Pancreas (tissue), 10 donors: ENCODE data around the gene FGF6. TPM values are rescaled to one million over a fixed set of nuclear protein-coding genes. Genes with fewer than 3 reads are reported as not detected.
"Not testable (repeated sequence)": the region's sequence is repeated elsewhere in the genome, so short reads cannot be mapped to it uniquely, and the experiment has no call there.

Experiments used
- ATAC-seq, 4 donors: fragments of 200-7000 bp; cut with Tn5 transposase; one replicate each; pipeline versions ENCODE4 v1.8.0 to v1.9.1; 2020; ENCODE audit warnings: mild to moderate bottlenecking in 4 of 4, moderate library complexity in 4 of 4
- DNase-seq, 6 donors: peaks; one replicate each; pipeline ENCODE4 v3.0.0-alpha.2; 2020
- FAIRE-seq: peaks from 2 replicates; lab custom pipeline; 2012; peaks lifted over from hg19 to GRCh38; lab: Jason Lieb, UNC
- H3K27ac ChIP-seq, 4 donors: fragments of 200-600 bp; sonication (generic); 1 replicate in 3 of 4; 2 replicates in 1 of 4; pipeline versions ENCODE4 v1.5.0 to v1.8.0; 2020
- H3K27me3 ChIP-seq, 4 donors: fragments of 200-600 bp; one replicate each; pipeline ENCODE4 v1.8.0; 2021
- H3K36me3 ChIP-seq, 3 donors: fragments of 200-600 bp; sonication (generic) in 1 of 3; one replicate each; pipeline versions ENCODE4 v1.5.0 to v1.8.0; 2020 to 2021
- H3K4me1 ChIP-seq, 3 donors: fragments of 200-600 bp; one replicate each; pipeline ENCODE4 v1.8.0; 2021
- H3K4me3 ChIP-seq, 4 donors: fragments of 200-600 bp; sonication (generic) in 2 of 4; one replicate each; pipeline versions ENCODE4 v1.5.0 to v1.8.0; 2020 to 2021
- H3K9me3 ChIP-seq, 4 donors: fragments of 200-600 bp; one replicate each; pipeline ENCODE4 v1.8.0; 2021
- WGBS, 2 donors: extraction: QIAGEN DNeasy Blood & Tissue Kit; methylation state at CpG; one replicate each; pipeline ENCODE4 v1.1.7; 2013; 5-methylcytosine and 5-hydroxymethylcytosine counted together
- intact Hi-C, 3 donors: fragments of 100-400 bp; cut with DNase I; formaldehyde crosslinking; loops; one replicate each; pipeline versions ENCODE4 v1.11.1 to v1.14.2; 2022
- polyA plus RNA-seq, 2 donors: library from polyadenylated mRNA; stranded (reverse); fragments of 200-250 nt; gene quantifications; one replicate each; pipeline ENCODE4 v1.2.3, GENCODE V29; 2013
- total RNA-seq, 6 donors: library from RNA; stranded (reverse); fragmentation: NEBNext Ultra II Directional in 4 of 6; extraction: Animal tissue kit (Norgen Biotek cat#: 25700) in 4 of 6; gene quantifications; one replicate each; pipeline versions ENCODE4 v1.2.1 to v1.2.4, GENCODE V29; 2021 to 2023
- TF ChIP-seq, protein P1 (sequence below), 4 donors: fragments of 200-600 bp; sonication (generic) in 3 of 4; IDR thresholded peaks; one replicate each; pipeline versions ENCODE4 v1.5.0 to v1.8.0; 2021; ENCODE audit warnings: antibody characterized with exemption in 4 of 4
- donor health status: healthy with polysubstance abuse.
- donor health status: DM: no; HTN: no; CAD: no; lungs with moderate emphysema.
- donor health status: DM: no; HTN: no; CAD: no.
- donor health status: control.
- donor health status: control.
- donor health status: Bipolar disorder and iron deficiency.
- donor health status: DM: yes; HTN: yes; CAD: no.
- donor health status: DM: no; HTN: no; CAD: no.
- donor health status: DM: no; HTN: no; CAD: no.
- donor health status: DM: yes; HTN: yes; CAD: no.

FGF6 gene
- total and polyA plus RNA-seq, 8 donors: not detected

DNA sequence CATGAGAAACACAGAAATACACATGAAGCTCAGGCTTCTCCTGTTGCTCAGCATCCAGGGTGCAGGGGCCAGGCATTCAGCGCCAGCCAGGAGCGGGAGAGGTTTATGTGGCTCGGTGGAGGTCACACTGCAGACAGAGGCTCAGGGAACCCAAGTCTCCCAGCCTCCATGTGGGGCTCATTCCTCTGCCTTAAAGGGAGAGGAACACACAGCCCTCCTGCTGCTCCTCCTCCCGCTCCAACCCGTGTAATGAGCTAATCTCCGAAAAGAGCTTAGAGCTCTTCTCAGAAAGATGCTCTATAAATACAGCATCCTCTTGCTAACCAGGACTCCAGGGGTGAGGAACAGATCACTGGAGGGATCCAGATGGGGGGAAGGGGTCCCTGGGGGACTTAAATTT lies 28.2 kb downstream of the FGF6 start:
- 38 to 48% methylated on average over 6 of the region's 6 CpGs for WGBS, 2 donors

DNA sequence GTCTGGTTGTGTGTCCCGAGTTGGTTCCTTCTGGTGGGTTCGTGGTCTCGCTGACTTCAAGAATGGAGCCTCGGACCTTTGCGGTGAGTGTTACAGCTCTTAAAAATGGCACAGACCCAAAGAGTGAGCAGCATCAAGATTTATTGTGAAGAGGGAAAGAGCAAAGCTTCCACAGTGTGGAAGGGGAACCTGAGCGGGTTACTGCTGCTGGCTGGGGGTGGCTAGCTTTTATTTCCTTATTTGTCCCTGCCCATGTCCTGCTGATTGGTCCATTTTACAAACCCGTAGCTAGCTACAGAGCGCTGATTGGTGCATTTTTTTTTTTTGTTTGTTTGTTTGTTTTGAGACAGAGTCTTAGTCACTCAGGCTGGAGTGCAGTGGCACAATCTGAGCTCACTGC lies 29.3 kb downstream of the FGF6 start:
- TF ChIP-seq, protein P1, sequence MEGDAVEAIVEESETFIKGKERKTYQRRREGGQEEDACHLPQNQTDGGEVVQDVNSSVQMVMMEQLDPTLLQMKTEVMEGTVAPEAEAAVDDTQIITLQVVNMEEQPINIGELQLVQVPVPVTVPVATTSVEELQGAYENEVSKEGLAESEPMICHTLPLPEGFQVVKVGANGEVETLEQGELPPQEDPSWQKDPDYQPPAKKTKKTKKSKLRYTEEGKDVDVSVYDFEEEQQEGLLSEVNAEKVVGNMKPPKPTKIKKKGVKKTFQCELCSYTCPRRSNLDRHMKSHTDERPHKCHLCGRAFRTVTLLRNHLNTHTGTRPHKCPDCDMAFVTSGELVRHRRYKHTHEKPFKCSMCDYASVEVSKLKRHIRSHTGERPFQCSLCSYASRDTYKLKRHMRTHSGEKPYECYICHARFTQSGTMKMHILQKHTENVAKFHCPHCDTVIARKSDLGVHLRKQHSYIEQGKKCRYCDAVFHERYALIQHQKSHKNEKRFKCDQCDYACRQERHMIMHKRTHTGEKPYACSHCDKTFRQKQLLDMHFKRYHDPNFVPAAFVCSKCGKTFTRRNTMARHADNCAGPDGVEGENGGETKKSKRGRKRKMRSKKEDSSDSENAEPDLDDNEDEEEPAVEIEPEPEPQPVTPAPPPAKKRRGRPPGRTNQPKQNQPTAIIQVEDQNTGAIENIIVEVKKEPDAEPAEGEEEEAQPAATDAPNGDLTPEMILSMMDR (IDR thresholded peaks at IDR 0.05): no peak
- ATAC-seq: no peak
- Histone ChIP-seq H3K4me3 (no peak overlapping the region), H3K4me1 (no peaks in the 10 kb centered on the region), H3K27ac (no peak overlapping the region), H3K36me3 (no peaks in the 10 kb centered on the region), H3K27me3 (no peaks in the 10 kb centered on the region), H3K9me3 (no peaks in the 10 kb centered on the region)
- DNase-seq: no peak
- 66 to 79% methylated on average over 8 of the region's 8 CpGs for WGBS, 2 donors
- FAIRE-seq: no peak
- intact Hi-C loops: no loop called here

More for the DNA sequence above, 28.2 kb downstream of the FGF6 start:
- TF ChIP-seq, protein P1 (IDR thresholded peaks at IDR 0.05): no peak
- no peak overlapping the region for H3K4me3 ChIP-seq
- DNase-seq (no peak), ATAC-seq (no peak), FAIRE-seq (no peak)
- H3K36me3 ChIP-seq: no peaks in the 10 kb centered on the region
- intact Hi-C loops: no loop called here
- no peaks in the 10 kb centered on the region for H3K9me3 ChIP-seq
- no peaks in the 10 kb centered on the region for H3K27me3 ChIP-seq
- no peak overlapping the region for H3K27ac ChIP-seq
- no peaks in the 10 kb centered on the region for H3K4me1 ChIP-seq

DNA sequence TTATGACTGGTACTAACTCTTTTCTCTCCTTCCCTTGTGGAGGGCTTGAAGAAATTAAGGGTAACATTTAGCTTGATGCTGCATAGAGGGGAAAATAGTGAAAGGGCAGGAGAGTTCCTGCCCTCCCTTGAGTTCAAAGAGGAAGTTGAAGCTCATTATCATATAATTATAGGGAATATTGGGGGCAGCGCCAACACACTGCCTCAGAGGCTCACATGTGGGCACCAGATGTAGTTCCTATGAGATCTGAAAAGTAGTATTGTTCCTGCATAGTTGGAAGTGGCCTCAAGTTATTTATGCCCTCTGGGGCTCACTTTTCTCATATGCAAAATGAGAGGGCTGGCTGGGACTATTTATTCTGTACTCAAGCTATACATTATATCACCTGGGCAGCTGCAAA lies 33.1 kb downstream of the FGF6 start:
- ATAC-seq (no peak), FAIRE-seq (no peak), DNase-seq (no peak)
- 64 to 78% methylated on average over 1 of the region's 1 CpG for WGBS, 2 donors
- Histone ChIP-seq H3K27ac (no peak overlapping the region), H3K9me3 (no peaks in the 10 kb centered on the region), H3K36me3 (no peaks in the 10 kb centered on the region), H3K4me1 (no peaks in the 10 kb centered on the region), H3K4me3 (no peak overlapping the region), H3K27me3 (no peaks in the 10 kb centered on the region)
- TF ChIP-seq, protein P1 (IDR thresholded peaks at IDR 0.05): no peak
- intact Hi-C loops: no loop called here

DNA sequence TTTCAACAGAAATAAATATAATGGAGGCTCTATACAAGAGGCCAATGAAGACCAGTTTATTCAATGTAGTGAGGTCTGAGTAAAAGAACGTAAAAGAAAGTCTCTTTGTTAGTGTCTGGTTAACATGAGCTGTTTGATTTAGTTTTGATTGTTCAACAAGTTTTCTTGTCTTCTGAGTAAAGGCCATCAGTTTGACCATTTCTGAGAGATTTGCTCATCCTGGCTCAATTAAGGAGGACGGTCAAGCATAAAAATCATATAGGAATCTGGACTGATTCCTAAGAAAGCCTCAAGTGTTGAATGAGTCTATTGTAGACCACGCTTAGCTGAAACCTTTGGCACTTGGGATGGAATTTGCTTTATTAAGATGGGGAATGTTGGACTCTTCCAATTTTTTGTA lies 33.6 kb downstream of the FGF6 start:
- H3K27ac ChIP-seq: no peak overlapping the region
- WGBS, 2 donors: 68% methylated on average over 3 of the region's 3 CpGs
- TF ChIP-seq, protein P1 (IDR thresholded peaks at IDR 0.05): no peak
- H3K4me1 ChIP-seq: no peaks in the 10 kb centered on the region
- H3K9me3 ChIP-seq: no peaks in the 10 kb centered on the region
- H3K36me3 ChIP-seq: no peaks in the 10 kb centered on the region
- no peak overlapping the region for H3K4me3 ChIP-seq
- ATAC-seq: no peak
- no peaks in the 10 kb centered on the region for H3K27me3 ChIP-seq
- intact Hi-C loops: no loop called here
- DNase-seq: no peak
- FAIRE-seq: no peak

DNA sequence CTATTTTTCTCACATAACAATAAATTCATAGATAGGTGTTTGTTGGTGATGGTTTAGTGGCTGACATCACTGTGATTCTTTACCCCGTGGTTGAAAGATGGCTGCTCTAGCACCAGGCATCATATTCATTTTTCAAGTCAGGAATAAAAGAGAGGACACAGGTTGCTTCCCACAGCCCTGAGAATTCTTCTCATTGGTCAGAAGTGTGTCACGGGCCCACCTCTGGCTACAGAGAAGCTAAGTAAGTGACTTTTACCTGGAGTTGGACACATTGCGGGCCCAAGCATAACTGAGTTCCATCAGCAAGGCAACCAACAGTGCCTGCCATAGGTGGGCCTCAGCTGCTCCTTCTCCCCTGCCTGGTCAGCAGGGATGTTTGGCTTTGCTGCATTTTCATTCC lies 38.5 kb downstream of the FGF6 start:
- H3K4me1 ChIP-seq: no peaks in the 10 kb centered on the region
- intact Hi-C loops: no loop called here
- WGBS, 2 donors: 73 to 79% methylated on average over 3 of the region's 3 CpGs
- H3K27me3 ChIP-seq: no peaks in the 10 kb centered on the region
- ATAC-seq: no peak
- no peak for DNase-seq
- H3K9me3 ChIP-seq: no peaks in the 10 kb centered on the region
- no peak for FAIRE-seq
- TF ChIP-seq, protein P1 (IDR thresholded peaks at IDR 0.05): no peak
- no peaks in the 10 kb centered on the region for H3K36me3 ChIP-seq
- H3K27ac ChIP-seq: no peak overlapping the region
- H3K4me3 ChIP-seq: no peak overlapping the region

DNA sequence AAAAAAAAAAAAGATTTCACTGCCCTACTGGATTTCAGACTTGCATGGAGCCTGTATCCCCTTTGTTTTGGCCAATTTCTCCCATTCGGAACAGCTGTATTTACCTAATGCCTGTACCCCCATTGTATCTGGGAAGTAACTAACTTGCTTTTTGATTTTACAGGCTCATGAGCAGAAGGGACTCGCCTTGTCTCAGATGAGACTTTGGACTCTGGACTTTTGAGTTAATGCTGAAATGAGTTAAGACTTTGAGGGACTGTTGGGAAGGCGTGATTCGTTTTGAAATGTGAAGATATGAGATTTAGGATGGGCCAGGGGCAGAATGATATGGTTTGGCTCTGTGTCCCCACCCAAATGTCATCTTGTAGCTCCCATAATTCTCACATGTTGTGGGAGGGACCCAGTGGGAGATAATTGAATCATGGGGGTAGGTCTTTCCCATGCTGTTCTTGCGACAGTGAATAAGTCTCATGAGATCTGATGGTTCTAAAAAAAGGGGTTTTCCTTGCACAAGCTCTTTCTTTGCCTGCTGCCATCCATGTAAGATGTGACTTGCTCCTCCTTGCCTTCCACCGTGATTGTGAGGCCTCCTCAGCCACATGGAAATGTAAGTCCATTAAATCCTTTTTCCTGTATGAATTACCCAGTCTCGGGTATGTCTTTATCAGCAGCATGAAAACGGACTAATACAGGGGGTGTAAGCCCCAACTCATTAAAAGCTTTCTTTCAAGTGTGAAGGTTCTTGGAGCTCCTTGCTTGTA lies 40.6 kb downstream of the FGF6 start:
- FAIRE-seq, intact Hi-C loops, H3K4me1 ChIP-seq, H3K27ac ChIP-seq, H3K36me3 ChIP-seq, H3K27me3 ChIP-seq, ATAC-seq, DNase-seq, H3K9me3 ChIP-seq, H3K4me3 ChIP-seq: not testable (repeated sequence)
- 75 to 85% methylated on average over 8 of the region's 8 CpGs for WGBS, 2 donors
